SK-N-SH (cell line): Measurements from ENCODE around the gene PICK1. TPM values are rescaled to one million over a fixed set of nuclear protein-coding genes. Genes with fewer than 3 reads are reported as not detected.

Source experiments
- CTCF ChIA-PET: fragments of 300-600, 350-600 bp; formaldehyde crosslinking; extraction: SDS; loops from one replicate; lab custom pipeline; 2021; lab: Yijun Ruan, JAX
- POLR2A ChIA-PET: fragments of 350-600 bp; sonication (Branson Sonifier 250); formaldehyde crosslinking; extraction: SDS; loops from one replicate; lab custom pipeline; 2020; ENCODE audit warnings: antibody characterized with exemption, inconsistent platforms; lab: Yijun Ruan, JAX
- DNase-seq: peaks from one replicate; pipeline ENCODE4 v3.0.0; 2012
- H2AFZ ChIP-seq: fragments of 200-600 bp; sonication (generic); 2 replicates; pipeline ENCODE4 v1.8.1; 2016; ENCODE audit warnings: antibody characterized with exemption, mild to moderate bottlenecking, low read depth
- H3F3A ChIP-seq: fragments of 200-600 bp; sonication (generic); replicated peaks from 2 replicates; pipeline ENCODE3; 2016; ENCODE audit warnings: antibody characterized with exemption, mild to moderate bottlenecking; ENCODE audit not compliant: insufficient read depth
- H3K27ac ChIP-seq, 2 experiments: fragments of 200-500 bp in 1 of 2; fragments of 200-600 bp in 1 of 2; sonication (Bioruptor generic) in 1 of 2; sonication (generic), shearing (Covaris generic) in 1 of 2; 2 replicates each; pipeline versions ENCODE4 v1.5.1 to v1.6.1; 2014 to 2016; ENCODE audit warnings: low read depth in 2 of 2, inconsistent platforms in 1 of 2, low read length in 1 of 2, mild to moderate bottlenecking in 1 of 2, mixed read lengths in 1 of 2
- H3K27me3 ChIP-seq: fragments of 200-600 bp; sonication (generic), shearing (Covaris generic); 2 replicates; pipeline ENCODE4 v1.6.1; 2016; ENCODE audit warnings: mixed run types; ENCODE audit not compliant: insufficient read depth
- H3K36me3 ChIP-seq, 2 experiments: fragments of 200-500 bp in 1 of 2; fragments of 200-600 bp in 1 of 2; sonication (Bioruptor generic) in 1 of 2; sonication (generic) in 1 of 2; replicated peaks in 1 of 2; 2 replicates each; pipeline versions ENCODE3 to v1.5.1; 2014 to 2016; ENCODE audit warnings: low read length in 1 of 2, mild to moderate bottlenecking in 1 of 2; ENCODE audit not compliant: insufficient read depth in 2 of 2, control insufficient read depth in 1 of 2
- H3K4me1 ChIP-seq, 2 experiments: fragments of 200-500 bp in 1 of 2; fragments of 200-600 bp in 1 of 2; sonication (Bioruptor generic) in 1 of 2; sonication (generic), shearing (Covaris generic) in 1 of 2; 2 replicates each; pipeline versions ENCODE4 v1.5.1 to v1.6.1; 2014 to 2016; ENCODE audit warnings: low read depth in 1 of 2, low read length in 1 of 2, mixed run types in 1 of 2; ENCODE audit not compliant: insufficient read depth in 2 of 2, control insufficient read depth in 1 of 2
- H3K4me2 ChIP-seq: fragments of 200-600 bp; sonication (generic), shearing (Covaris generic); 2 replicates; pipeline ENCODE4 v1.6.1; 2017; ENCODE audit warnings: mixed run types
- H3K4me3 ChIP-seq, 2 experiments: fragments of 200-500 bp in 1 of 2; fragments of 200-600 bp in 1 of 2; sonication (Bioruptor generic) in 1 of 2; sonication (generic), shearing (Covaris generic) in 1 of 2; 2 replicates each; pipeline versions ENCODE4 v1.5.1 to v1.8.1; 2014 to 2016; ENCODE audit warnings: low read depth in 2 of 2, inconsistent platforms in 1 of 2, low read length in 1 of 2, mild to moderate bottlenecking in 1 of 2, mixed read lengths in 1 of 2, moderate library complexity in 1 of 2
- H3K79me2 ChIP-seq: fragments of 200-600 bp; sonication (generic); 2 replicates; pipeline ENCODE4 v1.8.1; 2017; ENCODE audit warnings: mild to moderate bottlenecking; ENCODE audit not compliant: insufficient read depth
- H3K9ac ChIP-seq: fragments of 200-600 bp; sonication (generic); 2 replicates; pipeline ENCODE4 v1.6.1; 2017; ENCODE audit warnings: mixed run types
- H3K9me2 ChIP-seq: fragments of 200-600 bp; sonication (generic); 2 replicates; pipeline ENCODE4 v1.6.1; 2017; ENCODE audit warnings: mixed run types
- H3K9me3 ChIP-seq: fragments of 200-600 bp; sonication (generic); 2 replicates; pipeline ENCODE4 v1.6.1; 2017; ENCODE audit warnings: mixed run types, mild to moderate bottlenecking, moderate library complexity
- H4K20me1 ChIP-seq: fragments of 200-600 bp; sonication (generic); 2 replicates; pipeline ENCODE4 v1.6.1; 2017; ENCODE audit warnings: mild to moderate bottlenecking, mixed run types; ENCODE audit not compliant: insufficient read depth
- CTCF ChIP-seq: fragments of 200-600 bp; sonication (generic); IDR thresholded peaks from 2 replicates; pipeline ENCODE4 v1.6.1; 2017; ENCODE audit warnings: antibody characterized with exemption, mild to moderate bottlenecking, moderate library complexity
- GATA2 ChIP-seq: sonication (generic); formaldehyde crosslinking; IDR thresholded peaks from 2 replicates; pipeline ENCODE4 v1.5.0; 2020; ENCODE audit warnings: mild to moderate bottlenecking, missing genetic modification reagents
- IRF3 ChIP-seq: fragments of 150-350 bp; IDR thresholded peaks from 2 replicates; pipeline ENCODE4 v1.6.1; 2016; ENCODE audit warnings: mild to moderate bottlenecking, low read depth, low read length
- JUND ChIP-seq: IDR thresholded peaks from 2 replicates; pipeline ENCODE4 v1.4.0; 2012
- MAX ChIP-seq: IDR thresholded peaks from 2 replicates; pipeline ENCODE4 v1.4.0; 2012; ENCODE audit warnings: low read depth
- MEF2A ChIP-seq: IDR thresholded peaks from 2 replicates; pipeline ENCODE4 v1.4.0; 2012; ENCODE audit warnings: low read depth, borderline replicate concordance
- NFIC ChIP-seq: IDR thresholded peaks from 2 replicates; pipeline ENCODE4 v1.4.0; 2012; ENCODE audit warnings: borderline replicate concordance
- NRF1 ChIP-seq: IDR thresholded peaks from 2 replicates; pipeline ENCODE4 v1.6.1; 2012; ENCODE audit warnings: low read depth, mild to moderate bottlenecking, low read length
- PBX3 ChIP-seq: IDR thresholded peaks from 2 replicates; pipeline ENCODE4; 2012
- RAD21 ChIP-seq: IDR thresholded peaks from 2 replicates; pipeline ENCODE4 v1.6.1; 2012; ENCODE audit warnings: mild to moderate bottlenecking, low read length
- TAF1 ChIP-seq: IDR thresholded peaks from 2 replicates; pipeline ENCODE4 v1.6.1; 2012; ENCODE audit warnings: low read depth, mild to moderate bottlenecking, low read length, moderate library complexity, borderline replicate concordance
- TEAD4 ChIP-seq: IDR thresholded peaks from 2 replicates; pipeline ENCODE4 v1.4.0; 2012; ENCODE audit warnings: mild to moderate bottlenecking, borderline replicate concordance; ENCODE audit not compliant: insufficient read depth
- USF1 ChIP-seq: IDR thresholded peaks from 2 replicates; pipeline ENCODE4 v1.4.0; 2012; ENCODE audit warnings: low read depth, borderline replicate concordance
- YY1 ChIP-seq: IDR thresholded peaks from 2 replicates; pipeline ENCODE4 v1.4.0; 2012; ENCODE audit warnings: low read depth, mild to moderate bottlenecking
- WGBS: methylation state at CpG from one replicate; pipeline ENCODE4 v1.1.6; 2017; ENCODE audit warnings: low lambda C conversion rate; 5-methylcytosine and 5-hydroxymethylcytosine counted together
- polyA plus RNA-seq, 3 experiments: library from polyadenylated mRNA; depleted of rRNA; stranded (reverse); fragments of >200 nt; gene quantifications; 2 replicates each; pipeline ENCODE4 v1.2.3, GENCODE V29; 2012

PICK1 gene
- polyA plus RNA-seq, 1 of the 3 experiments (the other 2 are of a cell fraction) = 36.8 TPM

- no peaks in the 10 kb centered on the region for H3K27me3 ChIP-seq
- H3K79me2 ChIP-seq = no peaks in the 10 kb centered on the region
- TF ChIP-seq TAF1 = no peak
- TF ChIP-seq YY1 = no peak
- no peak for TF ChIP-seq NRF1
- TF ChIP-seq JUND = no peak
- no peak for TF ChIP-seq MAX
- TF ChIP-seq PBX3 = no peak
- TF ChIP-seq GATA2 (CRISPR knock-in tag) = no peak
- no peak for TF ChIP-seq MEF2A
- TF ChIP-seq USF1 = no peak
- no peak for TF ChIP-seq CTCF
- no peak for TF ChIP-seq RAD21
- TF ChIP-seq IRF3 = no peak
- H3F3A ChIP-seq = no peaks in the 10 kb centered on the region
- no peaks in the 10 kb centered on the region for H3K9me2 ChIP-seq
- H3K4me1 ChIP-seq = no peaks in the 10 kb centered on the region; a peak in 1 of 4 replicates
- no peak overlapping the region for H3K4me3 ChIP-seq
- CTCF ChIA-PET = interaction anchor here (0.7 to 1.4 kb wide), 2 partner anchors 12 to 15 kb away, joined by 3 to 5 read pairs; no protein-coding TSS in a partner anchor
- H3K36me3 ChIP-seq = no peaks in the 10 kb centered on the region
- no peak overlapping the region for H3K9ac ChIP-seq
- no peak overlapping the region for H3K4me2 ChIP-seq
- POLR2A ChIA-PET = no interaction called here
- no peaks in the 10 kb centered on the region for H4K20me1 ChIP-seq
- DNase-seq = no peak
- H3K27ac ChIP-seq = no peak overlapping the region
- H2AFZ ChIP-seq = no peak overlapping the region
- H3K9me3 ChIP-seq = no peaks in the 10 kb centered on the region
- WGBS = 57% methylated on average over 7 of the region's 8 CpGs
These were observed 46.4 kb downstream of the PICK1 start for GRCh38 chr22:38103641-38104040.

- Histone ChIP-seq H3K9me2 (no peaks in the 10 kb centered on the region), H2AFZ (no peak overlapping the region), H3K27ac (no peak overlapping the region), H3K4me2 (no peak overlapping the region), H3K36me3 (no peaks in the 10 kb centered on the region), H4K20me1 (no peaks in the 10 kb centered on the region), H3K4me1 (no peaks in the 10 kb centered on the region; a peak in 1 of 4 replicates), H3K79me2 (no peaks in the 10 kb centered on the region), H3K9me3 (no peaks in the 10 kb centered on the region), H3F3A (no peaks in the 10 kb centered on the region), H3K4me3 (no peak overlapping the region; a peak in 1 of 4 replicates), H3K9ac (no peak overlapping the region), H3K27me3 (no peaks in the 10 kb centered on the region)
- TF ChIP-seq RAD21 (no peak), JUND (no peak), NFIC (no peak), GATA2 (CRISPR knock-in tag) (no peak), PBX3 (no peak), CTCF (peak; percentile 15; the same call in 1 of the 2 replicates), TEAD4 (no peak)
- 75% methylated on average over 6 of the region's 6 CpGs for WGBS
- POLR2A ChIA-PET = no interaction called here
- CTCF ChIA-PET = interaction anchor here (1.4 kb wide), 1 partner anchor 11 kb away, joined by 5 read pairs; no protein-coding TSS in a partner anchor
- no peak for DNase-seq
These were observed 46.9 kb downstream of the PICK1 start for GRCh38 chr22:38104084-38104483.
